Limb (tissue), 2 donors: ENCODE results near the gene ANGPTL2.

Source experiments
- DNase-seq, 2 donors: peaks; one replicate each; pipeline ENCODE4 v3.0.0-alpha.2; 2016; ENCODE audit errors: extremely low spot score in 2 of 2

Gene ANGPTL2

DNA sequence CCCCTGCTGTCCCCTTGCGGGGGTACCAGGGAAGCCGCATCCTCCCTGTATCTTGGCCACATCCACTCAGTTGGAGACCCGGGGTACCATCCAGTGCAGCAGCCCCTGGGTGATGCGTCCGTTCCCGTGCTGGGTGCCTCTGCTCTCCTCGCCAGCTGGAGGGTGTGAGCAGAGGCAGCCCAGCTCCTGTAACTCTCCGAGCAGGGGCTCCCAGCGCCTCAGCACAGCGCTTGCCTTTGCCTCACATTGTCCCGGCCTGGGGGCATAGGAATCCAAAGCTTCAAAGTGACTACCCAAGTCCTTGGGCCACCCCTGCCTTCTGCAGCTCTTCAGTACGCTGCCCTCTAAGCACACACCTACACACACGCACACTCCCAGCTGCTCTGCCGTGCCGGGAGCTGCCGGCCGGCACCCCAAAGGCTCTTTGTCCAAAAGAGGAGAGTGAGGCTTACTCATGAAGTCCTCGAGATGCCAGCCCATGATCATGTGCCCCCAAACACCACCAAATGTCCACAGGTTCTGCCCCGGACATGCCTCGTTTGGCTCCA lies 733 bp downstream of the ANGPTL2 start:
- peak in 1 of 2 donors; percentile 61 for DNase-seq

DNA sequence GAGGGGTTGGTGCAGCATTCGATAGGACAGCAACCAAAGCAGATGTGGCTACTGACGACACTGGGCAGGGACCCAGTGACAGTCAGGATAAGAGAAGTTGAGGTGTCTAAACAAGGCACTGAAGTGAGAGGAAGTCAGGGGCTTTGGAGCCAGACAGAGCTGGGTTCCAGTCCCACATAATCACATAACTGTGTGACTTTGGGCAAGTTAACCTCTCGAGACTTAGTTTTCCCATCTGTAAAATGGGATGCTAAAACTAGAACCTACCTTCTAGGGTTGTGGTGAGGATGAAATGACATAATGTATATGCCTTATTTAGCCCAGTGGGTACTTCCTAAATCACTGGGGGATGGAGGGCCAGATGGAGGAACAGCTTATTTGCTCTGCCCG lies 3.1 kb downstream of the ANGPTL2 start:
- no peak for DNase-seq

DNA sequence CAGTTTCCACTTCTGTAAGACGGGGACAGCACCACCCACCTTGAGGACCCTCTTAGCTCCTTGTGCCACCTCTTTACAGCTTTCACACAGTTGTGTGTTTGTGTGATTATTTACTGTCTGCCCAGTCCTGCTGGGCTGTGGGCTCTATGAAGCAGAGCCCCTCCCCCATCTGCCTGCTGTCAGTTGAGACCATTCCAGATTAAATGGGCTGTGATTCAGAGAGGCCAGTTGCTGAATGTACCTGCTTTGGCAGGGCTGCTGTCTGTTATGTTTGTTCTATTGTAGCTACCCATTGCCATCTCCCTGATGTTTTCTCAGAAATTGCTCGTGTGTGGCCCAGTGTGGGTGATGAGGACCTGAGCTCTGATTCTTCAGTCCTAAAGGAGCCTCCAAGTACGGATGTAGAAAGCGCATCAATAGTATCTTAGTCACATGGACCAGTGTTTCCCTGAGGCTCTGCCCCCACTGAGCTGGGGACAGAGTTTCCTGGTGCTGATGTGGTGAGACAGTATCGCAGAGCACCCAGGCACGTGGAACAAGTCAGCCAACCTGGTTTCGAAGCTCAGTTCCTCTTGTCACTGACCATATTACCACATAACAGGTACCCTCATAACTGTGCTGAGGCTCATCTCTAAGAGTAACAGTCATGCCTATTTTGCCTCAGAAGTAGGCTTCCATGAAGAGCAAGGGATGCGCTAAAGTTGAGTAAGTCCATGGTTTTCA lies 3.7 kb downstream of the ANGPTL2 start:
- DNase-seq = no peak

DNA sequence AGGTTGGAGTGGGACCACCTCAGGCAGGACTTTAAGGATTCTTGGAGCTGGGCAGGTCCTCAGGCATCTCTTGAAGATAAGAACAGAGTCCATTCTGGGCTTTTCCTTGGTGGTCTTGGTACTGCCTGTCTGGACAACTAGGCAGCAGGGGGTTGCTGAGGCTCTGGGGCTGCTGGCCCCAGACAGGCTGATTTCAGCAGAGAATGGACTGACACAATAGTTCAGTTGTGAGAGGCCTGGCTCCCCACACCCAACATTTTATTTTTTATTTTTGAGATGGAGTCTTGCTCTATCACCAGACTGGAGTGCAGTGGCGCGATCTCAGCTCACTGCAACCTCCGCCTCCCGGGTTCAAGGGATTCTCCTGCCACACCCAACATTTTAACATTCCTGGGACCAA lies 4.6 kb downstream of the ANGPTL2 start:
- no peak for DNase-seq

DNA sequence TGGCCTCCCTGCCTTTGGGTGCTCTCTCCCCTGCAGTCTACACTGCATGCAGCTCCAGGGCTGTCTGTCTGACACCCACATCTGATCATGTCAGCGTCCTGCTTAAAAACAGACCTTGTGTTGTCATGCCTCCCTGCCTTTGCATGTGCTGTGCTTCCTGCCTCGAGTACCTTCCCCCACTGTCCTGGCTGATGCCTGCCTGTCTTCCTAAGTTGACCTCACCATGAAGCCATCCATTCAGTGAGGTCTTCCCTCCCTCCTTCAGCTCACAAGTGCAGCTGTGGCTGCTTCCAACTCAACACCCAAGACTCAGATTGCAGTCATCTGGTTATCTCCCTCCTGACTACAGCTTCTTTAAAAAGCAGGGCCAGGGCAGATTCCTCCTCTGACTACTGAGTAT lies 5.5 kb downstream of the ANGPTL2 start:
- no peak for DNase-seq

DNA sequence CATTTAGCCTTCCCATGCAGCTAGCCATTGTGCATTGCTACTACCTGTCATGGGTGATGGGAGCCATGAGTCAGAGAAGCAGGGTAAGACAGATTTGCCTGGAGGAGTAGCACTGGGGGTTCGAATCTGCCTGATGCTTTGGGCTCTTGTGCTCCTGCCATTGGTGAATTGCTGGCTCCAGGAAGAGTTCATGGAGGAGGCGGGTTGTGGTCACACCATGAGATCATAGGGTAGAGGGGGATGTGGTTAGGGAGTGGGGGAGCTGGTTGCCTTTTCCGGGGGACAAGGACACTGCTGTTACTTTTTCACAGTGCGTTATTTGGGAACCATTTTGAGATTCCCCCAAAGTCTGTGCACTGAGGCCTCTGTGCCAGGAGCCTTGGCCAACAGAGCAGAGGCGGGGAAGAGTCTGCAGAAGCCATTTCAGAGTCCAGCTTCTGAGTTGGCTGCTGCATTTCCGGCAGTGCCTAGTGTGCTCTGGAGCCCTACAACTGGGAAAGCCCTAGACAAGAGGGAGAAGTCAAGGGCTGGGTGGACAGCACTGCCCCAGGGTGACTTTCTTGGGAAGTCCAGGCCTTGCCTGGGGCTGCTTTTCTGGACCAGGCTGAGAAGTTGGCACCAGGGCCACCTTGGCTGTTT lies 6.2 kb downstream of the ANGPTL2 start:
- no peak for DNase-seq

DNA sequence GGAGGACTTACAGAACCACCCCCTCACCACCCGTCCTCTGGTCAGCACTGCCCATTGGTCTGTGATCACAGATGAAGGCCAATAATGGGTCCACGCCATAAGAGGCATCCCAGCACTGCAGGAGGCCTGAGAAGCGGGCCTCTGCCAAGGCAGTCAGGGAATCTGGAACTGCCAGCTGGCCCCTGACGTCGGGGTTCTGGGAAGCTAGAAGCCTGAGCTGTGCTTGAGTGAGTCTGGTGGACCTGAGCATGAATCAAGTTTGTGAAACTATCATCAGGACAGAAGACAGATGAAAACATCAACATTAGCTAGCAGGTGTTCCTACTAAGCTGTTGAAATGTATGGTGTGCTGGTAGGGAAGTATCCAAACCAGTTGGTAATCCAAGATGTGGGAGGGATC lies 7.8 kb downstream of the ANGPTL2 start:
- DNase-seq = no peak

DNA sequence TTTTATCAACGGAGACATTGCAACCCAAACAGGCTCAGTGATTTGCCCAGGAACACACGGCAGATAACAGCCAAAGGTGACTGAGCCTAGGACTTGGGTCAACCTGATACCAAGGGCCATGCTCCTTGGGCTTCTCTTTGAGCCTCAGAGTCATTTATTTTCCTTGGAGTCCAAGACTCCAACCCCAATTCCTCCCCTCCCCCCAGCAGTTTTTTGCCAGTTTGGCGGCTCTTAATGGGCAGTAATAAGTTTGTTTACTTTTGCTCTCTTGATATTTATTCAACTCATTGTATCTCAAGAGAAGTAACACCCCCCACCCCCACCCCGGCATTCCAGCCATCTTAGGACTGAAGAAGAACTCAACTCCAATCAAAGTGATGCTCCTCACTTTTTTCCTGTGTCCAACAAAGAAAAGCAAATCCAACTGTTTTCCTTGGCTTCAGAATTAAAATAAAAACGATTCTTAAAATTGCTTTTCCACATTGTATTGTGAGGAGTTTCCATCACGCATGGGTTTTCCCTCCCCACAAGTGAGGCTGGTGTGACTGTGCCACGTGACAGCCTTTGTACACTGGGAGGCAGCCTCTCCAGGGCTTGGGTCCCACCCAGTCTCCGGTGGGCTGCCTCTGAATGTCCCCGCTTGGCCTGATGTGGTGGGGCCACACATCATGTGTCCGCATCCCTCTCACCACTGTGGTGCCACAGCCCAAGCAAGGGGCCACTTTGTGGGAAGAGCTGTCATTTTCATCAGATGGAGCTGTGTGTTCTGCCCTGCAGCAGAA lies 9.1 kb downstream of the ANGPTL2 start:
- DNase-seq = no peak

DNA sequence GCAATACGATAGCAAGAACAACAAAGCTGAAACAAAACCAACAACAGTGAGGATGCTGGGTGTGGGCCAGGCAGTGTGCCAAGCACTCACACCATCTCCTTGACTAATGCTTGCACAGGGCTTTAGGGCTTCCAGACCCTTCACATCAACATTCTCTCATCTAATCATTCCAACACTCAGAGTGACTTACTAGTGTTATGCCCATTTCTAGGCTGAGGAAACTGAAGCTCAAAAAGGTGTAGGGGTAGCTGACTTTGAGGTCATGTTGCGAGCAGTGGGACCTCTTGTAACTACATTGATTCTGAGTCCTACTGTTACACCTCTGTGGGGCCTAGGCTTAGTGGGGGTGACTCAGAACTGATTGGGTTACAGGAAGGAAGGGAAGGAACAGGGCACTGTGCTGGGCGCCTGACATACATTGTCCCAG lies 9.7 kb downstream of the ANGPTL2 start:
- no peak for DNase-seq

DNA sequence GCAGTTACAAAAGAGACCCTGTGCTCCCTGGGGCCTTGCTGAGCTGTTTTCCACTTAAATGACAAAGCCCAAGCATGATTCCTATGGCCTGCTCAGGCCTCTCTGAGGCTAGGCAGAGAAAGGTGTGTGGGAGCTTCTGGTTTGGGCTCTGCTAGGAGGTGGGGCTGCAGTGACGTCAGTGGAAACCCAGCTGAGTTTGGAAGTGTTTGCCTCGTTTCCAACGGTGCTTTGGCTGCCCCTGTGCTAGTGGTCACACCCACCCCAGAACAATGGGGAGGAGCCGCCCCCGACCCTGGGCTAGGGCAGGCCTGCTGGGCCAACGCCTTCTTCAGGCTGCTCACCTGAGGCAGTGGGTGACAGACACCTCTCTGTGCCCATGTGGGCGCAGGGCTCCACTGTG lies 10.4 kb downstream of the ANGPTL2 start:
- DNase-seq = peak in 1 of 2 donors; percentile 71

DNA sequence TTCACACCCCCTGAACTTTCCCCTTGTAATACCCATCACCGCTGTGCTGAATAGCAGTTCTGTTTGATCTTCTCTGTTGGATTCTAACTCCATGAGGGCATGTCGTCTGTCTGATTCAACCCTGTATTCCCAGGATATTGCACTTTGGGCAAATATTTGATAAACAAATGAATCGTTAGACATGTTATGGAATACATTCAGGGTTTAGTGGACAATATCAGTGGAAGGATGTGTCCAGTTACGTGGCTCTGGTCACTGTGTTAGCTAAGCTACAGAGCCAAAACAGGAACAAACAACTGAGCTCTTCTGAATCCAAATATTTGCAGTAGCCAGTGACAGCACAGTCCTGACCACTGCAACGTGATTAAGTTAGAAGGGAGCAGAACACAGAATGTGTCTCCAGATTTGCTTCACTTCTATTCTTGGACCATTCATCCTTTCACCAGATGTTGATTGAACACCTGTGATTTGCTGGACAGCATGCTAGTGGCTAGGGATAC lies 13.2 kb downstream of the ANGPTL2 start:
- no peak for DNase-seq

DNA sequence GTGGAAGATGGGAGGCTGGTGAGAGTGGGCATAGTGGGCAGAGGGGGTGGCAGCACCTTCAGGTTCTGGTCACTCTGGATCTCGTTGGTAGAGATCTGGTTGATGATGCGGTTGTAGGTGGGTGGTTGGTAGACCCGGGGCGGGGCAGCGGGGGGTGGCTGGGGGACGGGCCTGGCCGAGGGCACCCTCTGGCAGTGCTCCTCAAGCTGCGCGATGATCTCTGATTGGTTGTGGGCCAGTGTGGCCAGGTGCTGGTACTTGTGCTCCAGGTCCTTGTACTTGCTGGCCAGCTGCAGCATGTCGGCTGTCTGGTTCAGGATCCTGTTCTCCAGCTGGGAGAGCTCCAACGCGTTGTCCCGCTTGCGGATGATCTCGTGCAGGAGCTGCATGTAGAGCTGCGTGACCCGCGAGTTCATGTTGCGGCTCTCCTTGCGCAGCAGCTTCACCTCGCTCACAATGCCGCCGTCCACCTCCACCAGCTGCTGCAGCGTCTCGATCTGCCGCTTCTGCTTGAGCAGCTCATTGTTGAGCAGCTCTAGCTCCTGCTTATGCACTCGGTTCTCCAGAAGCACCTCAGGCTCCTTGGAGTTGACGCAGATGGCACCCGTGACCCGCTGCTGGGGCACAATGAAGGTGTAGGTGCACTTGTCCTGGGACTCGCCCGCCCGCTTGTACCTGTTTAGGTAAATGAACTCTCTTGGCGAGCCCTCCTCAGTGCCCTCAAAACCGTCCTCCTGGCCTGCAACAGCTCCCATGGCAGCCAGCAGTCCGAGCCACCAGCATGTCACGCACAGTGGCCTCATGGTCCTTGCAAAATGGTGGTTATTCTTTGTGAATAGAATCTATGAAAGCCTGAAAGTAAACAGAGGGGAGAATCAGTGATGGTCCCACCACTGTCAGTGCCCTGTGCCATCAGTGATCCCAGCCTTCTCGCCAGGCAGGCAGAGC lies 14.2 kb downstream of the ANGPTL2 start:
- no peak for DNase-seq

DNA sequence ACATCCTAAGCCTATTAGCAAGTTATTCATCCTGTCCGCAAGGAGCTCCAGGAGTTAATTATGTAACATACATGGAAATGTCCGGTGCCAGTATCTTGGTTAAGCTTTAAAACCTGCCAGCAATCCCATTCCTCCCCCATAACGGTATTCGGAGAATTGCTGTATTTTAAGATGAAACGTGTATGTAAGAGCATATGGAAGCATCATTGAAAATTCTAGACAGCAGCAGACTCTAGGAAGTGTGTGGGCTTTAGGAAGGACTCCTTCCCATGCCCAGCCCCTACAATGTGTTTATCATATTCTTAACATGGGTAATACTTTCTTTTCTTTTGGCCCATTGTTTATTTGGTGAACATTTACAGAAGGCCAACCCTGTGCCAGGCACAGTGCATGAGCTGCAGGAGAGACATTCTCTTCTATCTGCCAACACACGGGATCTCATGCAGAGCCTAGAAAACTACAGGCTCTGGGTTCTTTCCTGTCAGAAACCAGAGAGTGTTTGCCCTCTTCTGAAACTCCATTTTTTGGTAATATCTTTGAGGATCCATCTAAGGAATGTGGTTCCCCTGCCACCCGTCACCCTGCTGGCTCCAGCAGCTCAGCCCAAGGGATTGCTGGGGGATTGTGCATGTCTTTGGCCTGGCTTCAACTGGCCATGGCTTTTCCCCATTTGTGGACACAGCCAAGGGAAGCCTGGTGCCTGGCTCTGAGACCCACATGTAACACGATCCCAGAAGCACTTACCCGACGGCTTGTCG lies 15.1 kb downstream of the ANGPTL2 start:
- DNase-seq = no peak

DNA sequence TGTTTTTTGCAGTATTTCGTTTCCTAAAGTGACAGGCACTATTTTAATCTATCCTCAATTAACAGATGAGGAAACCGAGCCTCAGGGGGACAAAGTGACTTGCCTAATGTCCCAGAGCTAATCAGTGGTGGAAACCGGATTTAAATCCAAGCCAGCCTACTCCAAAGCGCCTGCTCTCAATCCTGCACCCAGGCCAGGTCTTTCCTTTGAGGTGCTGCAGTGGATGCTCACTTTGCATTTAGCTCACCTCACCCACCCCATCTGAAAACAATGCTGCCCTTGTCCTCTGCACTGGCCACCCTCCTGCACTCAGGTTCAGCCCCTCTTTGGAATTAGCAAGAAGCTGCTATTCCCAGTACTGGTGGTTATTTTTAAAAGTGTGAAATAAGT lies 16.0 kb downstream of the ANGPTL2 start:
- no peak for DNase-seq

DNA sequence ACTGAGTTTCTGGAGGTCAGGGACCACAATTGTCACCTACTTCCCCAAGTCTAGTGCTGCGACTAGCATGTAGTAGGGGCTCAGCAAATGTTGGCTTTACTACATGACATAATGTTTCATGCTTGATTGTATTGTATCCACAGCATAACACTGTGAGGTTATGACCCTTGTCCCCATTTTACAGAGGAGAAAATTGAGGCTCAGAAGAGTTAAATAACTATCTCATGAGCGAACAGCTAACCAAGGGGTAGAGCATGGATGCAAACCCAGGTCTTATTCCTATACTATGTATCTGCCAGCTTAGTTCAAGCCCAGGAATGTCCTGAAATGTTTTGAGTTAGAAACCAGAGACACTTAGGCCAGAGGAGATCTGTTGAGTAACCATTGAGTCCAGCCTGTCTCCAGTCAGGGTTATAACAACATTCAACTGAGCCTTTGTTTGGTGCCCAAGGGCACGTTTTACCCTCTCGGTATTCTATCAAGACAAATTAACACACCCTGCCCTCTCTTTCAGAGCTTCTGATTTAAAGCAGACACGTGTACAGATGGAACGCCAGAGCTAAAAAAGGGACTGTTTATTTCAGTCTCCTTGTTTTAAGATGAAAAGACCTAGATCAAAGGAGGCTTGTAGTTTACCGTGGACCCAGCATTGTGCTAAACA lies 16.5 kb downstream of the ANGPTL2 start:
- DNase-seq = no peak

DNA sequence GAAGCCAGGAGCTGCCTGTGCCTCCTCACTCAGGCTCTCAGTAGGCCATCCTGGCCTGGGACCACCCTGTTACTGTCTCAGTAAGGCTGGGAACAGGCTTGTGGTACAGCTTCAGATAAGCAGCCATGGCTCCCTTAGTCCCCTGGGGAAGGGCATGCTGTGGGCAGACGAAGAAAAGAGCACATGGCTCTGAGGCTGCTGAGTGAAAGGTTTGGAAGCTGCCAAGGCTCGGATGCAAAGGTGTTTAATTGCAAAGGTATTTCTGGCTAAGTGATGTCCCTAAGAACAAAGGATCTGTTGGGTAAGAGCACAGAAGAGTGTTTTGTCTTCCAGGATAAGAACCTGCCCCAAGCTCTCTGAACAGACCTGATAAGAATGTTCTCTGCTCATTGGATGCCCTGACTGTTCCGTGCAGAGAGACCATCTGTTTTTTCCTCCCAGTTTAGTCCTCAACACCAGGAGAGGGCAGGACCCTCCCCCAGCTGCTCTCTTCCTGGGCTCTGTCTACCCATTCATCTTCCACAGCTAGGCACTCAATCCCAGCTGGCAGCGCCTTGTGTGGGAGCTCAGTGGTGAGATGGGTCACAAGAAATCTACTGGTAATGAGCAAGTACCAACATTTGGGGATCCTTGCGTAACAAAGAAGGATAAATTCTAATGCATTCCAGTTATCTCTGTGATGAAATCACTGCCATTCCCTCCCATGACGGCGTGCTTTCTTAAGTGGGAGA lies 17.7 kb downstream of the ANGPTL2 start:
- no peak for DNase-seq

DNA sequence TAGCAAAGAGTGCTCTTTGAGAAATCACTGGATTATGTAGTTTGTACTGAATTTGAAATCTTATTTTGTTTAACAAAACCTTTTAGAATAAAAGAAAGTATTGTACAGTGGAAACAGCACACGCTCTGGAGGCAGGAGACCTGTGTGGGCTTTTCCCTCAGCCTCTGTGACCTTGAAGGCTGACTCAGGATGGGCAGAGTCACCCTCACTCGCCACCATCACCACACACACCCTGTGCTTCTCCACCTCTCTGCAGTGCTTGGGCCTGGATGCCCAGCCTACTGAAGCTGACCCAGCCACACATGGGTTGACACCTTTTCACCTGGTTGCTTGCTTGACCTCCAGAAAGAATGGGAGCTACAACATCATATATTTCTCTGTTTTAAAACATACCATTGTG lies 19.6 kb downstream of the ANGPTL2 start:
- no peak for DNase-seq

DNA sequence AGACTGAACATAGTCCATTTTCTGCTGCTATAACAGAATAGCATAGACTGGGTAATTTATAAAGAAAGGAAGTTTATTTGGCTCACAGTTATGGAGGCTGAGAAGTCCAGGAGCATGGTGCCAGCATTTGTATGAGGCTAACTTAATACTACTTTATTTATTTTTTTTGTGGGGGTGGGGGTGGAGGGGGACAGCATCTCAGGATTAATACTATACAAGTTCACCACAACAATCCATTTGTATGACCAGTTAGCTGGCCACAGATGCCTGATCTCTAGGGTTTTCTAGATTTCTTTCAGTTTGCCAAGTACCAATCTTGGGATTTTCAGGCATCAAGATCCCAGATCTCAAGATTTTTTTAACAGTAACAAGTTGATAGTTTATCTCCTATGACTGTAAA lies 20.3 kb downstream of the ANGPTL2 start:
- no peak for DNase-seq

DNA sequence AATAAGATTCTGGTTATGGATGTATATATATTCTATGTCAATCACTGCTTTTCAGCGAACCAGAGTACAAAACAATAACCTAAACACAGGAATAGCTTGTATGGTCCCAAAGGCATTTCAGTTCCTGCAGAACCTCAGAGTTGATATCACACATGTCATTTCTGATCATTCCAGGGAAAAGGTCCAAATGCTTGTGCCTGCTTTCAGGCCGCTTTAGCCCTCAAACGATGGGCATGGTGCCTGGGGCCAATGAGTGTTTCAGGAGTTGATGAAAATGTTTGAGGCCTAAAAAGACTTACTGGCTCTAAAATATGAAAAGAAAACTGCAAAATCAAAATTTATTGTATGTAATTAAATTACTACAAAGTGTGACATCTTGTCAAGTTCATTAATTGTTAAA lies 22.8 kb downstream of the ANGPTL2 start:
- DNase-seq = no peak
